HG02610 (cell line): Measurements from ENCODE around the gene PLA2G5.

Experiments used
- ATAC-seq: cut with Tn5 transposase; IDR thresholded peaks from one replicate; pipeline ENCODE4 v1.9.1; 2021; ENCODE audit warnings: mild to moderate bottlenecking, moderate library complexity; ENCODE audit not compliant: unreplicated experiment

Gene PLA2G5

DNA sequence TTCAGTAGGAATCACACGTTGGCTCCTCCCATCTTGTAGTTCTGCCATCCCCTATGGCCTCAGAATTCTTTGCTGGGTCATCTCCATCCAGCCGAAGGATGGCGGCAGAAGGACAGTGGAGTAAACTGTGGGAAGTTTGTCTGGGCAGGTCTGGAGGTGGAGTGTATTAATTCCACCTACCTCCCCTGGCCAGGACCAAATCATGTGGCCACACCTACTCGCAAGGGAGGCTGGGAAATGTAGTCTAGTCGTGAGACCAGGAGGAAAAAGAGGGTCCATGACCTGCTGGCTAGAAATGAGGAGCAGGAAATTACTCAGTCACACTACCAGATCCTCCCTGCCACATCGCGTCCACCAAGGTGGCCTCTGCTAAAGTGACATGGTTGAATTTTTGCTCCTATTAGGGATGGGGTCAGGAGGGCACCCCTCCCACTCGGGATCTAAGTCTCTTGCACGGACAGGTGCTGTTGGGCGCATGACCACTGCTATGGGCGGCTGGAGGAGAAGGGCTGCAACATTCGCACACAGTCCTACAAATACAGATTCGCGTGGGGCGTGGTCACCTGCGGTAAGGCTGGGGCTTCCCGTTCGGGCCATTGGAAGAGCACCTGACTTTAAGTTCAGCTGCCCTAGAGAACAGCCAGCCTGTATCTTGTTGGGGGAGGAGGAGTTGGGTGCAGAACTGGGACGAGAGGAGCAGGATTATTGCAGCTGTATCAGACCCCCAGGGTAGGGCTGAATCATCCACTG, 19.5 kb downstream of the PLA2G5 start:
- ATAC-seq, result no peak

GRCh38 chr1:20090119-20090518, 20.1 kb downstream of the PLA2G5 start:
- no peak for ATAC-seq

DNA sequence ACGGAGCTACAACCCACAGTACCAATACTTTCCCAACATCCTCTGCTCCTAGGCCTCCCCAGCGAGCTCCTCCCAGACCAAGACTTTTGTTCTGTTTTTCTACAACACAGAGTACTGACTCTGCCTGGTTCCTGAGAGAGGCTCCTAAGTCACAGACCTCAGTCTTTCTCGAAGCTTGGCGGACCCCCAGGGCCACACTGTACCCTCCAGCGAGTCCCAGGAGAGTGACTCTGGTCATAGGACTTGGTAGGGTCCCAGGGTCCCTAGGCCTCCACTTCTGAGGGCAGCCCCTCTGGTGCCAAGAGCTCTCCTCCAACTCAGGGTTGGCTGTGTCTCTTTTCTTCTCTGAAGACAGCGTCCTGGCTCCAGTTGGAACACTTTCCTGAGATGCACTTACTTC, 20.6 kb downstream of the PLA2G5 start:
- no peak for ATAC-seq

- no peak for ATAC-seq
Measured at GRCh38 chr1:20093303-20093702, 23.3 kb downstream of the PLA2G5 start.

DNA sequence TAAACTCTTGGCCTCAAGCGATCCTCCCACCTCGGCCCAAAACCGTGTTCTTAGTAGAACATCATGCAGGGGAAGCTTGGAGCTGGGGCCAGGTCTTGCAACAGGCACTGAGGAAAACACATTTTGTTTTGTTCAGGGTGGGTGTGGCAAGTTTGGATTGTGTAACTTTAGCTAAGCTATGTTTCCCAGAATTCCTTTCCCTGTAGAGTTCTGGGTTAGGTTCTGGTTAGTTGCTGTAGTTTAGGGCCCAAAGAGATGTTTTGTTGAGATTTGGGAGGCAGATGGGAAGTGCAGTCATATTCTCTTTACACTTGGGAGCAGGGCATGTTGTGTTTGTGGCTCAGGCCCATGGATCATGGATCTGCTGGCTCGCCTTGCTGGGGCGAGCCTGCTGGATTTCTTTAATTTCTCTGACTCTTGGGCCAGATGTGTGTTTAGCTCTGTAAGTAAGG, 24.0 kb downstream of the PLA2G5 start:
- no peak for ATAC-seq

- ATAC-seq, result no peak
Measured at GRCh38 chr1:20095564-20096434, 25.8 kb downstream of the PLA2G5 start.

DNA sequence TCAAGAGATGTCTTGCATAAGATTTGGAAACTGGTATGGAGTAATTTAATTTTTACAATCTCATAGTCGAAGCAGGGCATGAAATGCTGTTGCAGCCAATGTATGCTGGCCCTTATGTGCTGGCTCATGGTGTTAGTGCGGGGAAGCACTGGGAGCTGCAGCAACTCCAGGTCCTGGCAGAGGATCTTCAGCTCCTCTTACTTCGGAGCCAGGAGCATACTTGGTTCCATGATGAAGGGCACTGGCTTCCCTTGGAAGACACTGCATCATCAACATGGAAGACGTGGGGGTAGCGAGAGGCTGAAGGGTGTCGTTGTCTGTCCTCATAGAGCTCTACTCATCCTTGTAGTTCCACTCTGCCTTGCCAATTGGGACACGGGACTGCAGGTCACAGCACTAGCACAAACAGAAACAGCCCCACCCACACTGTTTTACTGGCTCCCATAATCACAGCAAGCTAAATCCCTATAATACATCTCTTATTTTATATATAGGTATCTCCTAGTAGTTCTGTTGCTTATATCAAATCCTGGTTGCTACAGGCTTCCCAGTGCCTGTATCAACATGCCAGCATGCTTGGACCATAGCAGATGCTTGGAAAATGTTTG, 26.9 kb downstream of the PLA2G5 start:
- no peak for ATAC-seq

GRCh38 chr1:20099533-20099932, 29.5 kb downstream of the PLA2G5 start:
- ATAC-seq, result no peak

DNA sequence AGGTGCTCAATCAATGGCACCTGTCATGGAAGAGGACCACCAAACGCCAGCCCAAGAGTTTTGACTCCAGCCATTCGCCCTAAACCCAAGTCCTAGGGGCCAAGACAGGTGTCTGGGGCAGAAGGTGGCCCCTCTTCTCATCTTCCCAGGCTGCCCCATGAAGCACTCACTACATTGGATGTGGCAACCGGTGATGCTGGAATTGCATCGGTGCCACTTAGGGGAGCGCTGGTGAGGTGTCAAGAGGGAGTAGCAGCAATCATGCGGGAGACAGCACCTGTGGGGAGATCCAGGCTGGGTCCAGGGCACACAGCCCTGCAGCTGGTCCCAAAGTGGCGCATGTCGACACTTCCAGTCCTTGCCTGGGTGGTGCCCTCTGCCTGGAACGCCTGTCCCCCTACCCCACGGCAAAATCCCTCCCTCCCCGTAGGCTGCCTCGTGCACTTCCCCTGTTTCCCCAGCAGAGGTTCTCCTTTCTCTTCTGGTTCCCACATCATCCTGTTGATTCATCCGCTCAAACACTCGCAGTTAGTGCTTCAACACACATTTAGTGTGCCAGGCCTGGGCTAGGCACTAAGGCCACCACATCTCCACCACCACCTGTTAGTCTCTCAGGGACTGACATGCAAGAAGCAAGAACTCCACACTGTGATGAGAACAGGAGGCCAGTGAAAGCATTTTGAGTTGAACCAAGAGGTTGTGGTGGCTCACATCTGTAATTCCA, 30.8 kb downstream of the PLA2G5 start:
- ATAC-seq, result no peak

GRCh38 chr1:20102875-20103274, 32.9 kb downstream of the PLA2G5 start:
- no peak for ATAC-seq

DNA sequence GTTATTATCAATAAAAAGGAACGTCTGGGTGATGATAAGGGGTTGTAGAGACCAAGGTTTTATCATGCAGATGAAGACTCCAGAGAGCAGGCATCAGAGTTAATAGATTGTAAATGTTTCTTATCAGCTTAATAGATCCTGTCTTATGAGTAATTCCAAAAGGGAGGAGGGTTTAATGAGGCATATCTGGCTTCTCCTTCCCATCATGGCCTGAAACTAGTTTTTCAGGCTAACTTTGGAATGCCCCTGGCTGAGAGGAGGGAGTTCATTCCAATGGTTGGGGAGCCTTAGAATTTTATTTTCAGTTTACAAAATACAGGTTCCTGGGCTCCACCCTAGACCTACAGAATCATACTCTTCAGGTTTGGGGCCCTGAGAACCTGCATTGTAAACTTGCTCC, 35.9 kb downstream of the PLA2G5 start:
- no peak for ATAC-seq

- ATAC-seq, result no peak
Measured at GRCh38 chr1:20107351-20107750, 37.4 kb downstream of the PLA2G5 start.

- no peak for ATAC-seq
Measured at GRCh38 chr1:20107796-20108195, 37.8 kb downstream of the PLA2G5 start.

GRCh38 chr1:20108366-20109123, 38.6 kb downstream of the PLA2G5 start:
- ATAC-seq, result no peak

GRCh38 chr1:20109223-20109856, 39.3 kb downstream of the PLA2G5 start:
- ATAC-seq, result no peak

GRCh38 chr1:20110679-20111078, 40.7 kb downstream of the PLA2G5 start:
- ATAC-seq, result no peak

DNA sequence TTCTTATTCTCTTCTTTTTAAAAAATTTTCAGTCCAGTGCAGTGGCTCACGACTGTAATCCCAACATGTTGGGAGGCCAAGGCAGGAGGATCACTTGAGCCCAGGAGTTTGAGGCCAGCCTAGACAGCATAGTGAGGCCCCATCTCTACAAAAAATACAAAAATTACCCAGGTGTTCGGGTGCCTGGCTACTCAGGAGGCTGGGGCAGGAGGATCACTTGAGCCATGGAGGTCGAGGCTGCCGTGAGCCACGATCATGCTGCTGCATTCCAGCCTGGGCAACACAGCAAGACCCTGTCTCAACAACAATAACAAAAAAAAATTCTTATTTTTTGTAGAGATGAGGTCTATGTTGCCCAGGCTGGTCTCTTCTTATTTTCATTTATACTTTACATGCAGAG, 41.5 kb downstream of the PLA2G5 start:
- ATAC-seq, result no peak

DNA sequence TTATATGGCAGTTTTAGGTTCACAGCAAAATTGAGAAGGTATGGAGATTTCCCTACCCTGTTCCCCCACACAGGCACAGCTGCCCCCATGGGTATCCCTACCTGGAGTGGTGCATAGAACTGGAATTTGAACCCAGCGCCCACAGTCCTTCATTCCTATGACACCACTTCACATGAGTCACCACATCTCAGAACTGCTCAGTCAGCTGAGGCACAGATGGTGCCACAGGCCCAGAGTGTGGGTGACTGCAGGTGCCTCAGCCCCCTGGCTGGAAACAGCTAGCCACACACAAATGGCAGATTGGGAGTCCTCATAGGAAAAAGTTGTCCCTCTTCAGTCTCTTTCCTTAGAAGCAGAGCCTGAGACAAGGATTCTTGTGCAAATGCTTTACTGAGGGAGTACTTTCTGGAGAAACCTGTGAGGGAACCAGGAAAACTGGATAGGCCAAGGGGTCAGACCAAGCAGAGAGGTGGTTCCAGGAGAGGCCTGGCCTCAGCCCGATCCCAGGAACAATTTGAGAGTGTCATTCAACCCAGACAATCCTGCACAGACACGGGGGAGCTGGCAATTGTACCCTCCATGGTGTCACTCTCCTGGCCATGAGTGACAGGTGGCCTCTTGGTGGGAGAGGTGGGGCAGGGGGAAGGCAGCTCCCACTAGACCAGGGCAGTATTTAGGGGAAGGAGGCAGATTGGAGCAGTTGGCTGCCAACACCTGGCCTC, 42.4 kb downstream of the PLA2G5 start:
- ATAC-seq, result no peak

DNA sequence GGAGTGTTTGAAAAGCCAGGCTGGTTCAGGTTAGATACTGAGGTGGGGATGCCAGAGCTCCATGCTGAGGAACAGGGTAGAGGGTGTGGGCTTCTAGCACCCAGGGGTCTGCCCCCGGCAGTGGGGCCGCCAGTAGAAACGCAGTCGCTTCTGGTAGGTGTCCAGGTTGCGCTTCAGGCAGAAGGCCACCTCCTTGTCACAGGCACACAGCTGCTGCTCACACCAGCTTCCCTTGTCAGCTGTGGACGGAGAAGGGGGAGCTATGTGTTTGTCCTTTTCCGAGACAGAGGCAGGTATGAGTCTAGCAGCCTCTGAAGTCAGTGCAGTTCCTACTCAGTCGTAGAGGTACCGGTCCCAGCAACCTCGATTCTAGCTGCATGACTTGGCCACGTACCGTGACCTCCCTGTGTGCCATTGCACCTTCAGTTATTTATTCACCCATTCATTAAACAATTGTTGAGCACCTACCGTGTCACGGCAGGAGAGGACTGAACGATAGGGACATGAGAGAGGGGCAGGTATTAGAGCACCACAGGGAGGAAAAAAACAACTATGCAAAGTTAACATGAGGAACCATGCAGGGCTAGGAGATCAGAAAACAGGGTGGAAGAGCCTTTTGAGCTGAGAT, 44.1 kb downstream of the PLA2G5 start:
- ATAC-seq, result no peak
